ENCODE results near the gene BBS9.

DNA sequence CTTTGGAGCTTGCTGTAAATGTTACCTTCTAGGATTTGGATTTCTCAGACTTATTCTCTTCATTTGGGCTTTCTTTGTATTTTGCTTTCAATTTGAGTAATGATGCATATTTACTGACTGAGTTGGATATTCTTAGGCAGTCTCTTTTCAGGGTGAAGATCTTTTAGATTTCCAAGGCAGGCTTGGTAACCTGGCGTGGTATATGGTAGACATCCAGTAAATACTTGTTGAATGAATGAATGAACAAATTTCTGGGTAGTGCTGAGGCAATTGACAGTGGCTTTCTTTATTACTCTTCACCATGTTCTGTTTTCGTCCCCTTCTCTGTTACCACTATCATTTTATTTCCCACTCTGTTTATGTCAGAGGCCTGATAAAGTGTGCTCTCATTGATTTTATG lies 27.1 kb downstream of the BBS9 start:
- TF ChIP-seq EP300 (IDR thresholded peaks at IDR 0.05; ENCODE audit: low read length): no peak
- no peak for TF ChIP-seq FOXJ3 (CRISPR knock-in tag; IDR thresholded peaks at IDR 0.05)
- TF ChIP-seq ZNF75A (CRISPR knock-in tag; IDR thresholded peaks at IDR 0.05): no peak
- no peak for TF ChIP-seq MYNN (IDR thresholded peaks at IDR 0.05)
- TF ChIP-seq MYNN (CRISPR knock-in tag; IDR thresholded peaks at IDR 0.05): no peak
- no peak for TF ChIP-seq ZNF274 (IDR thresholded peaks at IDR 0.05; ENCODE audit: borderline replicate concordance, low read depth, low read length)
- TF ChIP-seq, protein P1, sequence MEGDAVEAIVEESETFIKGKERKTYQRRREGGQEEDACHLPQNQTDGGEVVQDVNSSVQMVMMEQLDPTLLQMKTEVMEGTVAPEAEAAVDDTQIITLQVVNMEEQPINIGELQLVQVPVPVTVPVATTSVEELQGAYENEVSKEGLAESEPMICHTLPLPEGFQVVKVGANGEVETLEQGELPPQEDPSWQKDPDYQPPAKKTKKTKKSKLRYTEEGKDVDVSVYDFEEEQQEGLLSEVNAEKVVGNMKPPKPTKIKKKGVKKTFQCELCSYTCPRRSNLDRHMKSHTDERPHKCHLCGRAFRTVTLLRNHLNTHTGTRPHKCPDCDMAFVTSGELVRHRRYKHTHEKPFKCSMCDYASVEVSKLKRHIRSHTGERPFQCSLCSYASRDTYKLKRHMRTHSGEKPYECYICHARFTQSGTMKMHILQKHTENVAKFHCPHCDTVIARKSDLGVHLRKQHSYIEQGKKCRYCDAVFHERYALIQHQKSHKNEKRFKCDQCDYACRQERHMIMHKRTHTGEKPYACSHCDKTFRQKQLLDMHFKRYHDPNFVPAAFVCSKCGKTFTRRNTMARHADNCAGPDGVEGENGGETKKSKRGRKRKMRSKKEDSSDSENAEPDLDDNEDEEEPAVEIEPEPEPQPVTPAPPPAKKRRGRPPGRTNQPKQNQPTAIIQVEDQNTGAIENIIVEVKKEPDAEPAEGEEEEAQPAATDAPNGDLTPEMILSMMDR (IDR thresholded peaks at IDR 0.05 in 2 of 3, conservative IDR thresholded peaks at IDR 0.05 in 1 of 3; ENCODE audit: insufficient read depth in 2 of 3, low read depth in 1 of 3, low read length in 3 of 3): no peak

All from K562 (cell line).